ENCODE results near the gene ASPM. TPM values are rescaled to one million over a fixed set of nuclear protein-coding genes. Genes with fewer than 3 reads are reported as not detected.

Gene ASPM
- total and polyA plus RNA-seq, 7 donors, result 0.03 to 0.24 (median 0.12) TPM; not detected in 1

DNA sequence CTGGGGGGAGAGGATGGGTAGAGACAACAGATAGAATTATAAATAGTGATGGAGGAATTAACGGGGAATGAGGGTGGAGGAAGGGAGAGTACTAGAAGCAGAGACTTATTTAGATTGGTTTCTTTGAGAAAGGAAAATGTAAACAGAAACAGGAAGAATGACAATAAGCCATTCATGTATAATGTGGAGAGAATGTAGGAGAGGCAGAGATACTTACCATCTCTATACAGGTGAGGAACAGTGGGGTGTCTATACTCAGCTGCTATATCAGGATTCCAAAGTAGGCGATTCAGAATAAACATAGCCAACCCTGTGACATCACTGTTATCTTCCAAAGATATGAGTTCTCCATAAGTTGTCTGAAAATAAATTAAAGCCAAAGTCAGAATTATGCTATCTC, 16.8 kb downstream of the ASPM start:
- Histone ChIP-seq H3K27ac (no peak overlapping the region), H3K27me3 (ENCODE audit: insufficient read depth in 3 of 3, low read length in 2 of 3) (no peaks in the 10 kb centered on the region), H3K4me3 (no peak overlapping the region), H3K36me3 (ENCODE audit: insufficient read depth in 1 of 2, low read depth in 1 of 2) (no peaks in the 10 kb centered on the region), H3K4me1 (no peaks in the 10 kb centered on the region), H3K9me3 (no peaks in the 10 kb centered on the region)
- TF ChIP-seq CTCF (IDR thresholded peaks at IDR 0.05), result no peak
- no peak for DNase-seq
- no peak for ATAC-seq
- 93 to 96% (median 95%) methylated on average over 2 of the region's 2 CpGs for WGBS, 3 donors
- intact Hi-C loops (cut with DNase I), result no loop called here

- no peak for DNase-seq
- intact Hi-C loops (cut with DNase I), result no loop called here
- no peak overlapping the region for H3K27ac ChIP-seq
- H3K36me3 ChIP-seq (ENCODE audit: insufficient read depth in 1 of 2, low read depth in 1 of 2), result no peaks in the 10 kb centered on the region
- ATAC-seq, result no peak
- H3K4me3 ChIP-seq, result no peak overlapping the region
- no peak for TF ChIP-seq CTCF (IDR thresholded peaks at IDR 0.05)
- H3K27me3 ChIP-seq (ENCODE audit: insufficient read depth in 3 of 3, low read length in 2 of 3), result no peaks in the 10 kb centered on the region
- H3K4me1 ChIP-seq, result no peaks in the 10 kb centered on the region
- H3K9me3 ChIP-seq, result no peaks in the 10 kb centered on the region
- WGBS, 3 donors, result 94 to 98% (median 97%) methylated on average over 2 of the region's 2 CpGs
Measured at GRCh38 chr1:197127246-197127912, 19.1 kb downstream of the ASPM start.

DNA sequence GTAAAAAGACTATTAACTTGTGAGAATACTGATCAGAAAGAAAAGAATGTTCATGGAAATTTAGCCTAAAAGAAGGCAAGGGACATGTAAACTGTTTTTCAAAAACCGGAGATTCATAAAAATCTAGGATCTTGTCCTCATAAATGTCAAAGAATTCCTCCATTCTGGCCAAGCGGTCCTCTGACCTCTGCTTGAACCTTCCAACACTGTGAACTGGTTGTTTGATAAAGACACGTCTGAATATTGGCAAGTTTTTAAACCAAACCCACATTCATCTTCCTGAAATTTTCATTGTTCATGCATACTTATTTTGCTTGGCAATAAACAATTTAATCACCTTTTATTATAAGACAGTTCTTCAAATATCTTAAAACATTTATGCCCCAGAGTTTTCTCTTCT, 19.8 kb downstream of the ASPM start:
- no peaks in the 10 kb centered on the region for H3K4me1 ChIP-seq
- no peak overlapping the region for H3K27ac ChIP-seq
- 41 to 62% (median 42%) methylated on average over 3 of the region's 3 CpGs for WGBS, 3 donors
- DNase-seq (no peak), ATAC-seq (no peak)
- no peaks in the 10 kb centered on the region for H3K36me3 ChIP-seq (ENCODE audit: insufficient read depth in 1 of 2, low read depth in 1 of 2)
- no peaks in the 10 kb centered on the region for H3K9me3 ChIP-seq
- no peaks in the 10 kb centered on the region for H3K27me3 ChIP-seq (ENCODE audit: insufficient read depth in 3 of 3, low read length in 2 of 3)
- intact Hi-C loops (cut with DNase I), result no loop called here
- TF ChIP-seq CTCF (IDR thresholded peaks at IDR 0.05), result no peak
- H3K4me3 ChIP-seq, result no peak overlapping the region

DNA sequence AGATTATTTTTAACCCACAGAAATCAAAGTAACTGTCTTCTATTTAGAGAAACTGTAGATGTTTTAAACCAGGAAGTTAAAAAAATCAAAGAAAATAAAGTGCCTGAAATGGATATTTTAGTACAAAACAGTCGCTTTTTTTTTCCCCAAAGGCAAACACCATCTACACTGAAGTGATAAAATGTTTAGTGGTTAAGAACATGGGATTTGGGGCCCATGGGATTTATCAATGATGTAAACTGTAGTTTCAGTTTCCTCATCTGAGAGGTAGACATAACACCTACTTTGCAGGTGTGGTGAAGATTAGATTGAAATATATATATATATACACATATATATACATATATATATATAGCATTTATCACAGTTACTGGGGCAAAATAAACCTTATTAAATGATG, 22.1 kb downstream of the ASPM start:
- H3K4me1 ChIP-seq, result no peaks in the 10 kb centered on the region
- ATAC-seq (no peak), DNase-seq (no peak)
- 92 to 95% (median 94%) methylated on average over 1 of the region's 1 CpG for WGBS, 3 donors
- intact Hi-C loops (cut with DNase I), result no loop called here
- H3K4me3 ChIP-seq, result no peak overlapping the region
- H3K9me3 ChIP-seq, result no peaks in the 10 kb centered on the region
- no peak for TF ChIP-seq CTCF (IDR thresholded peaks at IDR 0.05)
- H3K36me3 ChIP-seq (ENCODE audit: insufficient read depth in 1 of 2, low read depth in 1 of 2), result no peaks in the 10 kb centered on the region
- H3K27ac ChIP-seq, result no peak overlapping the region
- no peaks in the 10 kb centered on the region for H3K27me3 ChIP-seq (ENCODE audit: insufficient read depth in 3 of 3, low read length in 2 of 3)

GRCh38 chr1:197116156-197116555, 30.3 kb downstream of the ASPM start:
- no peaks in the 10 kb centered on the region for H3K36me3 ChIP-seq (ENCODE audit: insufficient read depth in 1 of 2, low read depth in 1 of 2)
- WGBS, 3 donors, result 95 to 100% (median 96%) methylated on average over 2 of the region's 2 CpGs
- H3K27ac ChIP-seq, result no peak overlapping the region
- no peak for TF ChIP-seq CTCF (IDR thresholded peaks at IDR 0.05)
- H3K4me1 ChIP-seq, result no peaks in the 10 kb centered on the region
- H3K27me3 ChIP-seq (ENCODE audit: insufficient read depth in 3 of 3, low read length in 2 of 3), result no peaks in the 10 kb centered on the region
- intact Hi-C loops (cut with DNase I), result no loop called here
- no peak overlapping the region for H3K4me3 ChIP-seq
- H3K9me3 ChIP-seq, result no peaks in the 10 kb centered on the region
- no peak for ATAC-seq
- no peak for DNase-seq

Measured in psoas muscle (tissue), 8 donors.